ENCODE measurements around the gene HTT-AS. TPM values are rescaled to one million over a fixed set of nuclear protein-coding genes. Genes with fewer than 3 reads are reported as not detected.

HTT-AS gene
- total and polyA plus RNA-seq, 5 experiments from 2014 or later, result not detected

- ATAC-seq (no peak), DNase-seq (no peak)
- H3K27me3 Mint-ChIP-seq, result peaks cover 0 to 2% (median 0%) of the 10 kb centered on the region in 5 donors
- H3K27ac Mint-ChIP-seq, result peak overlapping the region in 1 of 10 donors; percentile 78
- no peaks in the 10 kb centered on the region for H3K36me3 Mint-ChIP-seq
- H3K4me3 Mint-ChIP-seq, result no peak overlapping the region
- POLR2A ChIA-PET, result no interaction called here
- H3K9me3 Mint-ChIP-seq, result no peaks in the 10 kb centered on the region
- H3K4me1 Mint-ChIP-seq, result no peaks in the 10 kb centered on the region
Observed at GRCh38 chr4:3013839-3014350, 60.4 kb downstream of the HTT-AS start.

Other genes with a start within 250 kb of the HTT-AS start
- gene ADD1, start 230.7 kb downstream of the HTT-AS start, total RNA-seq, result 100 to 1,000 TPM; 302 to 309 TPM
- 100 to 1,000 TPM; 129 to 151 (median 150) TPM for gene ADD1, start 230.7 kb downstream of the HTT-AS start, polyA plus RNA-seq
- 10 to 100 TPM; 46.1 to 47.8 TPM for gene NOP14, start 111.1 kb downstream of the HTT-AS start, total RNA-seq
- gene NOP14, start 111.1 kb downstream of the HTT-AS start, polyA plus RNA-seq, result 10 to 100 TPM; 10.8 to 31.8 (median 21.8) TPM
- 1 to 10 TPM; 3.7 to 6.0 TPM for gene GRK4, start 111.0 kb downstream of the HTT-AS start, total RNA-seq
- gene GRK4, start 111.0 kb downstream of the HTT-AS start, polyA plus RNA-seq, result 1 to 10 TPM in 1 of 3 donors, under 1 TPM in 2; 0.87 to 1.5 (median 0.90) TPM
- 10 to 100 TPM; 56.7 to 64.6 TPM for gene HTT, start 143 bp upstream of the HTT-AS start, total RNA-seq
- gene HTT, start 143 bp upstream of the HTT-AS start, polyA plus RNA-seq, result 1 to 10 TPM; 2.2 to 5.0 (median 2.7) TPM
- gene MSANTD1, start 174.6 kb upstream of the HTT-AS start, total RNA-seq, result 1 to 10 TPM; 1.8 to 2.1 TPM
- under 1 TPM in 1 of 3 donors, not detected in 2; 0.18 TPM for gene MSANTD1, start 174.6 kb upstream of the HTT-AS start, polyA plus RNA-seq
- gene RGS12, start 218.5 kb upstream of the HTT-AS start, total RNA-seq, result 1 to 10 TPM; 1.2 to 1.6 TPM
- gene RGS12, start 218.5 kb upstream of the HTT-AS start, polyA plus RNA-seq, result 1 to 10 TPM; 2.0 to 2.6 (median 2.1) TPM

Data from naive thymus-derived CD8-positive, alpha-beta T cell (primary cell).